Heart left ventricle (tissue), 13 donors: ENCODE measurements around the gene NARS2.
"Not testable (repeated sequence)": the region's sequence is repeated elsewhere in the genome, so short reads cannot be mapped to it uniquely, and the experiment has no call there.

Experiments used
- CTCF ChIP-seq, 12 donors: fragments of 200-600 bp; sonication (generic) in 4 of 12; IDR thresholded peaks; one replicate each; pipeline versions ENCODE4 v1.5.0 to v1.8.0; 2018 to 2022; ENCODE audit warnings: antibody characterized with exemption in 12 of 12, mild to moderate bottlenecking in 5 of 12
- POLR2A ChIP-seq, 2 donors: fragments of 450-650 bp; IDR thresholded peaks; one replicate each; pipeline ENCODE4 v1.6.1; 2017; ENCODE audit warnings: antibody characterized with exemption in 2 of 2, mild to moderate bottlenecking in 2 of 2, moderate library complexity in 2 of 2
- donor health status: ischemic (EF 13 %, LVEDD 7.1; RV severe dilation, severe dysfunction).
- donor health status: DM: no; HTN: yes; CAD: no.
- donor health status: DM: no; HTN: no; CAD: no.
- donor health status: ischemic (EF 25% LVEDD 6.9; RV normal size, moderate dysfunction).
- donor health status: ischemic (EF 25% LVEDD 5.7; RV mildly dilated, moderate dysfunction).
- donor health status: ischemic (EF 35%, LVEDD 5.7; RV mildly dilated, moderate dysfunction).
- donor health status: nonischemic (EF 11% LVEDD 7.7; RV severe dilation, severe dysfunction).
- donor health status: DM: yes; HTN: yes; CAD: no.
- donor health status: PGD.
- donor health status: ischemic (EF 29% LVEDD 5.4; RV normal size, mild dysfunction).
- donor health status: nonischemic (EF 23%, LVEDD 6.1; RV moderate dilation, normal function).

DNA sequence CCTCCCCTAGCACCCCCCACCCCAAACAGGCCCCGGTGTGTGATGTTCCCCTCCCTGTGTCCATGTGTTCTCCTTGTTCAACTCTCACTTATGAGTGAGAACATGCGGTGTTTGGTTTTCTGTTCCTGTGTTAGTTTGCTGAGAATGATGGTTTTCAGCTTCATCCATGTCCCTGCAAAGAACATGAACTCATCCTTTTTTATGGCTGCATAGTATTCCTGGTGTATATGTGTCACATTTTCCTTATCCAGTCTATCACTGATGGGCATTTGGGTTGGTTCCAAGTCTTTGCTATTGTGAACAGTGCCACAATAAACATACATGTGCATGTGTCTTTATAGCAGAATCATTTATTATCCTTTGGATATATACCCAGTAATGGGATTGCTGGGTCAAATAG, 22.9 kb upstream of the NARS2 start:
- TF ChIP-seq CTCF, POLR2A (IDR thresholded peaks at IDR 0.05): not testable (repeated sequence)
